Thyroid gland (tissue), 4 donors: ENCODE results near the gene CRTAC1. TPM values are rescaled to one million over a fixed set of nuclear protein-coding genes. Genes with fewer than 3 reads are reported as not detected.

Experiments used
- DNase-seq, 2 donors: peaks; one replicate each; pipeline ENCODE4 v3.0.0-alpha.2; 2019
- H3K27ac ChIP-seq, 3 donors: fragments of 200-600 bp; sonication (generic); 1 replicate in 2 of 3; 2 replicates in 1 of 3; pipeline ENCODE4 v1.5.1; 2016 to 2019; ENCODE audit warnings: mild to moderate bottlenecking in 1 of 3, moderate library complexity in 1 of 3
- H3K27me3 ChIP-seq: fragments of 200-600 bp; sonication (generic); one replicate; pipeline ENCODE4 v1.5.1; 2019
- H3K36me3 ChIP-seq, 2 donors: fragments of 200-600 bp; sonication (generic); one replicate each; pipeline ENCODE4 v1.5.1; 2016 to 2019
- H3K4me1 ChIP-seq, 2 donors: fragments of 200-600 bp; sonication (generic); one replicate each; pipeline ENCODE4 v1.5.1; 2017 to 2019
- H3K4me3 ChIP-seq, 3 donors: fragments of 200-600 bp; sonication (generic); replicated peaks in 1 of 3; 1 replicate in 2 of 3; 2 replicates in 1 of 3; pipeline ENCODE4 v1.5.1; 2016; ENCODE audit warnings: mild to moderate bottlenecking in 1 of 3
- H3K9me3 ChIP-seq: fragments of 200-600 bp; sonication (generic); one replicate; pipeline ENCODE4 v1.5.1; 2017
- CTCF ChIP-seq, 6 experiments: fragments of 200-600 bp in 3 of 6; fragments of 450-650 bp in 3 of 6; sonication (generic) in 3 of 6; IDR thresholded peaks; one replicate each; pipeline ENCODE4 v1.5.1; 2016 to 2019; ENCODE audit warnings: antibody characterized with exemption in 6 of 6, mild to moderate bottlenecking in 2 of 6, inconsistent platforms in 1 of 6, moderate library complexity in 1 of 6
- POLR2A ChIP-seq, 2 donors: fragments of 450-650 bp; IDR thresholded peaks; one replicate each; pipeline ENCODE4 v1.6.1; 2017; ENCODE audit warnings: antibody characterized with exemption in 2 of 2, mild to moderate bottlenecking in 2 of 2, moderate library complexity in 1 of 2
- WGBS, 2 donors: methylation state at CpG; one replicate each; pipeline ENCODE4 v1.1.5; 2017; 5-methylcytosine and 5-hydroxymethylcytosine counted together
- intact Hi-C: fragments of 100-400 bp; cut with DNase I; formaldehyde crosslinking; loops from one replicate; pipeline ENCODE4 v1.15.1; 2023
- total RNA-seq, 4 donors: library from RNA; depleted of rRNA; stranded (reverse); fragments of >200 nt; gene quantifications; one replicate each; pipeline ENCODE4 v1.2.3, GENCODE V29; 2016

The CRTAC1 gene
- total RNA-seq, 4 donors from 2014 or later = 2.6 to 7.3 (median 3.7) TPM

GRCh38 chr10:98039690-98040381 is 9.4 kb upstream of the CRTAC1 start:
- no peak for DNase-seq
- WGBS, 2 donors = 78 to 86% methylated on average over 10 of the region's 10 CpGs
- H3K4me3 ChIP-seq = no peak overlapping the region
- no peaks in the 10 kb centered on the region for H3K4me1 ChIP-seq
- H3K9me3 ChIP-seq = no peaks in the 10 kb centered on the region
- H3K27ac ChIP-seq = no peak overlapping the region
- no peaks in the 10 kb centered on the region for H3K27me3 ChIP-seq
- intact Hi-C loops = loop anchor here (2.0 to 10.0 kb wide), 2 partner anchors 125 to 245 kb away; no protein-coding TSS in a partner anchor
- no peak for TF ChIP-seq POLR2A (IDR thresholded peaks at IDR 0.05)
- TF ChIP-seq CTCF (IDR thresholded peaks at IDR 0.05) = no peak
- H3K36me3 ChIP-seq = no peaks in the 10 kb centered on the region

GRCh38 chr10:98038288-98038687 is 7.9 kb upstream of the CRTAC1 start:
- H3K4me1 ChIP-seq = no peaks in the 10 kb centered on the region
- no peaks in the 10 kb centered on the region for H3K27me3 ChIP-seq
- intact Hi-C loops = no loop called here
- H3K4me3 ChIP-seq = no peak overlapping the region
- no peaks in the 10 kb centered on the region for H3K9me3 ChIP-seq
- H3K36me3 ChIP-seq = no peaks in the 10 kb centered on the region
- TF ChIP-seq CTCF (IDR thresholded peaks at IDR 0.05) (no peak), POLR2A (IDR thresholded peaks at IDR 0.05) (no peak)
- 30 to 32% methylated on average over 19 to 20 of the region's 20 CpGs for WGBS, 2 donors
- H3K27ac ChIP-seq = no peak overlapping the region
- DNase-seq = no peak

GRCh38 chr10:98035599-98035998 is 5.2 kb upstream of the CRTAC1 start:
- Histone ChIP-seq H3K9me3 (no peaks in the 10 kb centered on the region), H3K27me3 (no peaks in the 10 kb centered on the region), H3K4me3 (no peak overlapping the region), H3K36me3 (no peaks in the 10 kb centered on the region), H3K4me1 (peaks cover 0 to 5% of the 10 kb centered on the region in 2 donors), H3K27ac (no peak overlapping the region)
- WGBS, 2 donors = 54 to 55% methylated on average over 1 of the region's 1 CpG
- no peak for DNase-seq
- intact Hi-C loops = no loop called here
- no peak for TF ChIP-seq CTCF (IDR thresholded peaks at IDR 0.05)
- no peak for TF ChIP-seq POLR2A (IDR thresholded peaks at IDR 0.05)

DNA sequence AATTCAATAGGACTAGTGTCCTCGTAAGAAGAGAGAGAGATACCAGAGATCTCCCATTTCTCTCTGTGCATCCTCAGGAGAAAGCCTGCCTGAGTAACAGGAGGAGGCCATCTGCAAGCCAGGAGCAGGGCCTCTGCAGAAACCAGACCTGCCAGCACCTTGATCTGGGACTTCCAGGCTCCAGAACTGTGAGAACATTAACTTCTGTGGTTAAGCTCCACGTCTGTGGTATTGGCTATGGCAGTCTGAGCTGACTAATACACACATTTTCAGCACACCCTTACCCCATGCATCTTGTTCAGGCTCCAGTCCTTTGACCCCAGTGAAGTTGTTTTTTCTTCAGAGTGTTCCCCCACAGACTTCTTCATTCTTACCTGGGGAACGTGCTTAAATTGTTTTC is 3.1 kb upstream of the CRTAC1 start:
- intact Hi-C loops = no loop called here
- TF ChIP-seq POLR2A (IDR thresholded peaks at IDR 0.05) (no peak), CTCF (IDR thresholded peaks at IDR 0.05) (no peak)
- Histone ChIP-seq H3K4me1 (peaks cover 9 to 16% of the 10 kb centered on the region in 2 donors), H3K36me3 (no peaks in the 10 kb centered on the region), H3K9me3 (no peaks in the 10 kb centered on the region), H3K4me3 (no peak overlapping the region), H3K27ac (no peak overlapping the region), H3K27me3 (peaks cover 6% of the 10 kb centered on the region)
- no peak for DNase-seq
- 72 to 86% methylated on average over 3 of the region's 3 CpGs for WGBS, 2 donors

GRCh38 chr10:98031440-98031839 is 1.0 kb upstream of the CRTAC1 start:
- no peak overlapping the region for H3K27ac ChIP-seq
- no peak overlapping the region for H3K4me3 ChIP-seq
- H3K4me1 ChIP-seq = peaks cover 12 to 16% of the 10 kb centered on the region in 2 donors
- 47 to 52% methylated on average over 7 to 12 of the region's 12 CpGs for WGBS, 2 donors
- H3K27me3 ChIP-seq = peaks cover 6% of the 10 kb centered on the region
- no peak for DNase-seq
- no peak for TF ChIP-seq POLR2A (IDR thresholded peaks at IDR 0.05)
- TF ChIP-seq CTCF (IDR thresholded peaks at IDR 0.05) = no peak
- no peaks in the 10 kb centered on the region for H3K9me3 ChIP-seq
- no peaks in the 10 kb centered on the region for H3K36me3 ChIP-seq
- intact Hi-C loops = no loop called here
